GM10248 (cell line): Measurements from ENCODE around the gene PRR23B.

Experiments used
- CTCF ChIA-PET: fragments of 300-600 bp; sonication (Branson Sonifier 250); formaldehyde crosslinking; extraction: SDS; loops from one replicate; lab custom pipeline; 2021; ENCODE audit warnings: antibody characterized with exemption; lab: Yijun Ruan, JAX
- POLR2A ChIA-PET: fragments of 350-650 bp; sonication (Branson Sonifier 250); formaldehyde crosslinking; extraction: SDS; loops from one replicate; lab custom pipeline; 2020; ENCODE audit warnings: antibody characterized with exemption; lab: Yijun Ruan, JAX
- DNase-seq: peaks from one replicate; pipeline ENCODE4 v3.0.0; 2012; ENCODE audit errors: extremely low spot score
- TF ChIP-seq, protein P1 (sequence below): IDR thresholded peaks from 2 replicates; pipeline ENCODE4 v1.5.1; 2012; ENCODE audit warnings: mild to moderate bottlenecking, low read depth; ENCODE audit errors: extremely low read depth, missing control alignments, control extremely low read depth

The PRR23B gene

GRCh38 chr3:139020868-139021234 lies at the start of gene PRR23B:
PRR23B (minus strand) TSS chr3:139020926; CDS start chr3:139020661, 265 bp downstream.
- ChIA-PET POLR2A (no interaction called here), CTCF (no interaction called here)
- TF ChIP-seq, protein P1, sequence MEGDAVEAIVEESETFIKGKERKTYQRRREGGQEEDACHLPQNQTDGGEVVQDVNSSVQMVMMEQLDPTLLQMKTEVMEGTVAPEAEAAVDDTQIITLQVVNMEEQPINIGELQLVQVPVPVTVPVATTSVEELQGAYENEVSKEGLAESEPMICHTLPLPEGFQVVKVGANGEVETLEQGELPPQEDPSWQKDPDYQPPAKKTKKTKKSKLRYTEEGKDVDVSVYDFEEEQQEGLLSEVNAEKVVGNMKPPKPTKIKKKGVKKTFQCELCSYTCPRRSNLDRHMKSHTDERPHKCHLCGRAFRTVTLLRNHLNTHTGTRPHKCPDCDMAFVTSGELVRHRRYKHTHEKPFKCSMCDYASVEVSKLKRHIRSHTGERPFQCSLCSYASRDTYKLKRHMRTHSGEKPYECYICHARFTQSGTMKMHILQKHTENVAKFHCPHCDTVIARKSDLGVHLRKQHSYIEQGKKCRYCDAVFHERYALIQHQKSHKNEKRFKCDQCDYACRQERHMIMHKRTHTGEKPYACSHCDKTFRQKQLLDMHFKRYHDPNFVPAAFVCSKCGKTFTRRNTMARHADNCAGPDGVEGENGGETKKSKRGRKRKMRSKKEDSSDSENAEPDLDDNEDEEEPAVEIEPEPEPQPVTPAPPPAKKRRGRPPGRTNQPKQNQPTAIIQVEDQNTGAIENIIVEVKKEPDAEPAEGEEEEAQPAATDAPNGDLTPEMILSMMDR = no peak
- DNase-seq = no peak

DNA sequence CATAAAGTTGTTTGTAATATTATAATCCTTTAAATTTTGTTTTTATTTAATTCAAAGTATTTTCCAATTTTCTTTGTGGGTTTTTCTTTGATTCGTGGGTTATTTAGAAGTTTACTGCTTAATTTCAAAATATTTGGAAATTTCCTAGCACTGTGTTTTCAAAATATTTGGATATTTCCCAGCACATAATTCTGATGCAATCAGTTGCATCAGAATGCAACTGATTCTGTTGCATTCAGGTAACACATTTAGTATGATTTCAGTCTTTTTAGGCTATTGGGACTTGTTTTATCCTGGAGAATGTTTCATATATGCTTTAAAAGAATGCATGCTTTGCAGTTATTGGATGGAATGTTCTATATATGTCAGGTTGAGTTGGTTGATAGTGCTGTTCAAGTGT lies 42.2 kb upstream of the PRR23B start:
- TF ChIP-seq, protein P1 = no peak
- ChIA-PET POLR2A (no interaction called here), CTCF (no interaction called here)
- DNase-seq = no peak

DNA sequence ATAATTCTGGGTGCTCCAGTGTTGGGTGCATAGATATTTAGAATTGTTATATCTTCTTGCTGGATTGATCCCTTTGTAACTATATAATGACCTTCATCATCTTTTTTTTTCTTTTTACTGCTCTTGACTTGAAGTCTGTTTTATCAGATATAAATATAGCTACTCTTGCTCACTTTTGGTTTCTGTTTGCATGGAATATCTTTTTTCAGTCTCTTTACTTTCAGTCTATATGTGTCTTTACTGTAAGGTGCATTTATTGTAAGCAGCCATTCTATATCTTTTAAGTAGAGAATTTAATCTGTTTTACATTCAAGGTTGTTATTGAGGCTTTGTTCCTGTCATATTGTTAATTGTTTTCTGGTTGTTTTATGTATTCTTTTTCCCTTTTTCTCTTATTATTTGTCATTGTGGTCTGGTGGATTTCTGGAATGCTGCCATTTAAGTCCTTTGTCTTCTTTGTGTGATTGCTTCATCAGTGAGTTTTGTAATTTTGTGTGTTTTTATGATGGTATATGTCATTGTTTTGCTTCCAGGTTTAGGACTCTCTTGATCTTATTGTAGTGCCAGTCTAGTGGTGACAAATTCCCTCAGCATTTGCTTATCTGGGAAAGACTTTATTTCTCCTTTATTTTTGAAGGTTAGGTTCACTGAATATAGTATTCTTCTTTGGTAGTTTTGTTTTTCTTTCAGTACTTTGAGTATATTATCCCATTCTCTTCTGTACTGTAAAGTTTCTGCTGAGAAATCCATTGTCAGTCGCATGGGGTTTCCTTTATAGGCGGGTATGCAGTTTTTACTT lies 32.3 kb upstream of the PRR23B start:
- CTCF ChIA-PET = interaction anchor here (0.9 kb wide), 1 partner anchor 20 kb away, joined by 3 read pairs; no protein-coding TSS in a partner anchor
- POLR2A ChIA-PET = no interaction called here
- DNase-seq = no peak
- TF ChIP-seq, protein P1 = no peak

DNA sequence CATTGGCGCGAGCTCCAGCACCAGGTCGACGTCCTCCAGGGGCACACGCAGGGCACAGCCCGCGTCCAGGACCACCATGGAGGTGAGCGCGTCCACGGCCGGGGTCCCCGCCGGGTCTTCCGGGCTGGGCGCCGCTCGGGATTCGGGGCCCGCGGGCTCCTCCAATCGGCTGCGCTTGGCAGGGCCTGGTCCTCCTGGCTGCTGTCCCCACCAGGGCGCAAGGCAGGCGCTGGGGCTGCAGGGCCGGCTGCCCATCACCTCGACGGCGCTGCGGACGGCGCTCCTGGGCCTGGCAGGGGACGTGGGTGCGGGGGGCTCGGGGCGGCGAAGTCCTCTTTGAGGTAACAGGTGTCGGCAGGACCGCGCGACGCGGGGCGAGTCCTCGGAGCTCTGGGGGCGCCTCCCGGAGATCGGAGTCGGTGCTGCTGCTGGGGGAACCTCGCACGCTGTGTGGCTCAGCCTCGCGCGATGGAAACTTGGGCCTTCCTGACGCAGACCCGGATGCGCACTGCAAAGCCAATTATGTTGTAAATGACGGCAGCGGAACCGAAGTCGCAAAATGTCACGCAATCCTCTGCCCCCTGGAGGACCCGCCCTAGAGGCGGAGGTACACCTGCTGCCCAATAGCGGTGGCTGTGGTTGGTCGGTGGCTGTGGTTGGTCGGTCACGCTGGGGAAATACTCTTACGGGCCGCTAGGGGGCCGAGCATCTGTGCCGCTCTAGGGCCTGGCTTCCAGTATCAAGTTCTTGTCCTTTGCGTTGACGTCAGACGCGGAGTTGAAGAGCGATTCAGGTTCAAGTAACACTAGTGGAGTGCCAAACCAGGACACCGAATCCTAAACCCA lies 23.9 kb upstream of the PRR23B start, which contains the start of gene PRR23C:
TSS of gene PRR23C (minus strand) at position 527 of the 845 bp plus-strand sequence. CDS start at position 255, 272 bp downstream.
- CTCF ChIA-PET = no interaction called here
- DNase-seq = no peak

GRCh38 chr3:139043554-139044365 lies 23.0 kb upstream of the PRR23B start:
- ChIA-PET POLR2A (no interaction called here), CTCF (no interaction called here)
- DNase-seq = no peak
- TF ChIP-seq, protein P1 = no peak

More for the DNA sequence above, 23.9 kb upstream of the PRR23B start, which contains the start of gene PRR23C:
- TF ChIP-seq, protein P1 = no peak
- POLR2A ChIA-PET = no interaction called here

DNA sequence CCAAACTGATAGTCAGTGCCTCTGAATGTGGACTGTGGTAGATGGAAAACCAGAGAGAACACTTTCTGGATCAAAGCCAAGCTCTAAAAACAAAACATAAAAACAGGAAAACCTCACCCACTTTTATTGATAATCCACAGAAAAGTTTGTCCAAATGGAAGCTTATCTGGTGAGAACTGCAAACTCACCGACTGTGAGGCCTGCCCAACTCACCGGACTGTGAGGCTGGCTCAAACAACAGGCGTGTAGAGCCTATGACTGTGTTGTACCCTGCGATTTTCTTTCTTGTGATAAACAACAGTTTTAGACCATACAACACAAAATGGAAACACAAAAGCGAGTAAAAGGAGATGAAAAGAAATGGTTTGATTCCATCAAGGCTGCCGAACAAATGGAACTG lies 16.8 kb upstream of the PRR23B start:
- ChIA-PET CTCF (no interaction called here), POLR2A (no interaction called here)
- TF ChIP-seq, protein P1 = no peak
- DNase-seq = no peak
